Loucy (cell line): ENCODE results near the gene STT3B.

Experiments
- EZH2phosphoT487 ChIP-seq: fragments of 200-600 bp; IDR thresholded peaks from 2 replicates; pipeline ENCODE4 v1.6.1; 2018; ENCODE audit warnings: antibody characterized with exemption, mild to moderate bottlenecking, moderate library complexity, borderline replicate concordance
- TF ChIP-seq, protein P1 (sequence below): fragments of 200-600 bp; sonication (generic); conservative IDR thresholded peaks from 2 replicates; pipeline ENCODE4 v1.5.1; 2014; ENCODE audit warnings: mild to moderate bottlenecking, antibody characterized with exemption, low read length

DNA sequence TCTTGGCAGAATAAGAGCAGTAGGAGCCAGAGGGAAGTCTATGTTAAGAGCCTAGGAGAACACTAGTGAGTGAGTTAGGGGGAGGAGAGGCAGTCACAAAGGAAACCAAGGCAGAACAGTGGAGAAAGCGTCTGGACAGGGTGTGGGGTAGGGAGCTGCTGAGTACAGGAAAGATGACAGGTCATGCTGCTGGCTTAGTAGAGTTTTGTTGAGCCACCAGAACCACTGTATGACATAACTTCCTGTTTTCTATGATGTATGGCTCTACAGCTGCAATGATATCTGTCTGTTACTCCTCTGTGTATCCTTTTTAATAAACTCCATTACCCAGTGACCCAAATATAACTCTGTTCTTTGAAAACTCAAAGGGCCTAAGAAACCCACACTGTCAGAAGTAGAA lies 10.6 kb upstream of the STT3B start:
- TF ChIP-seq, protein P1, sequence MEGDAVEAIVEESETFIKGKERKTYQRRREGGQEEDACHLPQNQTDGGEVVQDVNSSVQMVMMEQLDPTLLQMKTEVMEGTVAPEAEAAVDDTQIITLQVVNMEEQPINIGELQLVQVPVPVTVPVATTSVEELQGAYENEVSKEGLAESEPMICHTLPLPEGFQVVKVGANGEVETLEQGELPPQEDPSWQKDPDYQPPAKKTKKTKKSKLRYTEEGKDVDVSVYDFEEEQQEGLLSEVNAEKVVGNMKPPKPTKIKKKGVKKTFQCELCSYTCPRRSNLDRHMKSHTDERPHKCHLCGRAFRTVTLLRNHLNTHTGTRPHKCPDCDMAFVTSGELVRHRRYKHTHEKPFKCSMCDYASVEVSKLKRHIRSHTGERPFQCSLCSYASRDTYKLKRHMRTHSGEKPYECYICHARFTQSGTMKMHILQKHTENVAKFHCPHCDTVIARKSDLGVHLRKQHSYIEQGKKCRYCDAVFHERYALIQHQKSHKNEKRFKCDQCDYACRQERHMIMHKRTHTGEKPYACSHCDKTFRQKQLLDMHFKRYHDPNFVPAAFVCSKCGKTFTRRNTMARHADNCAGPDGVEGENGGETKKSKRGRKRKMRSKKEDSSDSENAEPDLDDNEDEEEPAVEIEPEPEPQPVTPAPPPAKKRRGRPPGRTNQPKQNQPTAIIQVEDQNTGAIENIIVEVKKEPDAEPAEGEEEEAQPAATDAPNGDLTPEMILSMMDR = no peak
- TF ChIP-seq EZH2phosphoT487 = no peak
